Peyer's patch (tissue), 4 donors: ENCODE measurements around the gene ZNF235. TPM values are rescaled to one million over a fixed set of nuclear protein-coding genes. Genes with fewer than 3 reads are reported as not detected.

Experiments used
- DNase-seq, 3 donors: peaks; one replicate each; pipeline ENCODE4 v3.0.0-alpha.2; 2017 to 2019
- H3K27ac ChIP-seq, 4 donors: fragments of 200-600 bp; sonication (generic); one replicate each; pipeline ENCODE4 v1.5.1; 2016 to 2019
- H3K27me3 ChIP-seq, 2 donors: fragments of 200-600 bp; sonication (generic); one replicate each; pipeline ENCODE4 v1.5.1; 2019
- H3K36me3 ChIP-seq, 3 donors: fragments of 200-600 bp; sonication (generic); one replicate each; pipeline ENCODE4 v1.5.1; 2016 to 2019
- H3K4me1 ChIP-seq, 4 donors: fragments of 200-600 bp; sonication (generic); one replicate each; pipeline ENCODE4 v1.5.1; 2016 to 2019
- H3K4me3 ChIP-seq, 4 donors: fragments of 200-600 bp; sonication (generic); 1 replicate in 3 of 4; 2 replicates in 1 of 4; pipeline ENCODE4 v1.5.1; 2016 to 2019; ENCODE audit warnings: mild to moderate bottlenecking in 1 of 4
- H3K9me3 ChIP-seq, 4 donors: fragments of 200-600 bp; sonication (generic); one replicate each; pipeline ENCODE4 v1.5.1; 2016 to 2019; ENCODE audit warnings: mild to moderate bottlenecking in 1 of 4
- POLR2A ChIP-seq, 2 donors: fragments of 450-650 bp; IDR thresholded peaks; one replicate each; pipeline ENCODE4 v1.5.1; 2017; ENCODE audit warnings: antibody characterized with exemption in 2 of 2, mild to moderate bottlenecking in 2 of 2, moderate library complexity in 2 of 2
- total RNA-seq, 4 donors: library from RNA; depleted of rRNA; stranded (reverse); fragments of >200 nt; gene quantifications; one replicate each; pipeline ENCODE4 v1.1.0, GENCODE V29; 2016
- TF ChIP-seq, protein P1 (sequence below), 6 experiments: fragments of 450-650 bp in 4 of 6; fragments of 200-600 bp in 2 of 6; sonication (generic) in 1 of 6; IDR thresholded peaks; one replicate each; pipeline ENCODE4 v1.5.1; 2017 to 2019; ENCODE audit warnings: antibody characterized with exemption in 6 of 6, mild to moderate bottlenecking in 3 of 6, moderate library complexity in 1 of 6

The ZNF235 gene
- total RNA-seq, 4 donors from 2014 or later: 7.4 to 11.0 (median 9.3) TPM

DNA sequence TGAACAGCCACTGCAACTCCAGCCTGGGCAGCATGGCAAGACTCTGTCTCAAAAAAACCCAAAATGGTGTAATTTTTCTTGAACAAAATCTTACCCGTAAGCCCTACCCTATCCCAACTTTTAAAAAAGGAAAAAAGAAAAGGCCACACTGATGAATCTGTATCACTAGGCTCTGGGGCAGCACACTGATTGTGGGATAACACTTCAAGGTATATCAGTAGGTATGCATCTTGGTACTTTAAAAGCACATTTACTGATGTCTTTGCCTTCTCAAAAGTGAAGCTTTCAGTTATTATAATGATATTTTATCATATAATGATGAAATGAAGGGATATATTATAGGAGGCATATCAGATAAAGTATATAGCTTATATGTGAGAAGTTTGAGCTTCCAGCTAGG is 27.3 kb upstream of the ZNF235 start:
- DNase-seq: no peak
- H3K36me3 ChIP-seq: peaks cover 0 to 94% (median 0%) of the 10 kb centered on the region in 3 donors
- peaks cover 0 to 70% (median 8%) of the 10 kb centered on the region in 4 donors for H3K9me3 ChIP-seq

DNA sequence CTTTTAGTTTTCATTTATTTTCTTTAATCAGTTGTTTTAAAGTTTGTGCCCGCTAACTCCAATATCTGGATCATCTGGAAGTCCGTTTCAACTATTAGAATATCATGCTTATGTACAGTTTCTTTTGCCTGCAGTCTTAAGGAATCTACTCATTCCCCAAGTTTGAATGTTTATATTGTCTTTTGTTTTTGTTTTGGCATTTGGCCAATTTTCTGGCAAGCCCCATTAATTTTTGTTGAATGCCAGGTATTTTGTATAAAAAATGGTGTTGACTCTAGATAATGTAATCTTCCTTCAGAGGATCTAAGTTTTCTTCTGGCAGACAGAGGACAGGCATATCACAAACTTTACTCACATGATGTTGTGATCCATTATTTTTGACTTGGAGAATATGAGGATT is 11.1 kb upstream of the ZNF235 start:
- peaks cover 0 to 27% (median 0%) of the 10 kb centered on the region in 4 donors for H3K9me3 ChIP-seq
- H3K27ac ChIP-seq: no peak overlapping the region
- no peak for DNase-seq
- no peaks in the 10 kb centered on the region for H3K36me3 ChIP-seq
- no peaks in the 10 kb centered on the region for H3K27me3 ChIP-seq
- no peak for TF ChIP-seq POLR2A (IDR thresholded peaks at IDR 0.05)
- TF ChIP-seq, protein P1, sequence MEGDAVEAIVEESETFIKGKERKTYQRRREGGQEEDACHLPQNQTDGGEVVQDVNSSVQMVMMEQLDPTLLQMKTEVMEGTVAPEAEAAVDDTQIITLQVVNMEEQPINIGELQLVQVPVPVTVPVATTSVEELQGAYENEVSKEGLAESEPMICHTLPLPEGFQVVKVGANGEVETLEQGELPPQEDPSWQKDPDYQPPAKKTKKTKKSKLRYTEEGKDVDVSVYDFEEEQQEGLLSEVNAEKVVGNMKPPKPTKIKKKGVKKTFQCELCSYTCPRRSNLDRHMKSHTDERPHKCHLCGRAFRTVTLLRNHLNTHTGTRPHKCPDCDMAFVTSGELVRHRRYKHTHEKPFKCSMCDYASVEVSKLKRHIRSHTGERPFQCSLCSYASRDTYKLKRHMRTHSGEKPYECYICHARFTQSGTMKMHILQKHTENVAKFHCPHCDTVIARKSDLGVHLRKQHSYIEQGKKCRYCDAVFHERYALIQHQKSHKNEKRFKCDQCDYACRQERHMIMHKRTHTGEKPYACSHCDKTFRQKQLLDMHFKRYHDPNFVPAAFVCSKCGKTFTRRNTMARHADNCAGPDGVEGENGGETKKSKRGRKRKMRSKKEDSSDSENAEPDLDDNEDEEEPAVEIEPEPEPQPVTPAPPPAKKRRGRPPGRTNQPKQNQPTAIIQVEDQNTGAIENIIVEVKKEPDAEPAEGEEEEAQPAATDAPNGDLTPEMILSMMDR (IDR thresholded peaks at IDR 0.05): no peak
- H3K4me1 ChIP-seq: no peaks in the 10 kb centered on the region
- H3K4me3 ChIP-seq: no peak overlapping the region

More for the DNA sequence above, 27.3 kb upstream of the ZNF235 start:
- H3K27me3 ChIP-seq: no peaks in the 10 kb centered on the region
- no peak overlapping the region for H3K4me3 ChIP-seq
- no peak overlapping the region for H3K27ac ChIP-seq
- TF ChIP-seq POLR2A (IDR thresholded peaks at IDR 0.05): no peak
- TF ChIP-seq, protein P1 (IDR thresholded peaks at IDR 0.05): no peak
- H3K4me1 ChIP-seq: no peaks in the 10 kb centered on the region

GRCh38 chr19:44313231-44313630 is 8.4 kb upstream of the ZNF235 start:
- no peaks in the 10 kb centered on the region for H3K36me3 ChIP-seq
- no peaks in the 10 kb centered on the region for H3K4me1 ChIP-seq
- no peak for DNase-seq
- no peak for TF ChIP-seq POLR2A (IDR thresholded peaks at IDR 0.05)
- TF ChIP-seq, protein P1 (IDR thresholded peaks at IDR 0.05): no peak
- no peak overlapping the region for H3K4me3 ChIP-seq
- H3K27ac ChIP-seq: no peak overlapping the region
- H3K9me3 ChIP-seq: peaks cover 0 to 16% (median 0%) of the 10 kb centered on the region in 4 donors
- H3K27me3 ChIP-seq: no peaks in the 10 kb centered on the region

- H3K27ac ChIP-seq: no peak overlapping the region
- H3K9me3 ChIP-seq: peaks cover 0 to 5% (median 0%) of the 10 kb centered on the region in 4 donors
- H3K36me3 ChIP-seq: no peaks in the 10 kb centered on the region
- peaks cover 0 to 10% (median 0%) of the 10 kb centered on the region in 4 donors for H3K4me1 ChIP-seq
- no peaks in the 10 kb centered on the region for H3K27me3 ChIP-seq
- no peak for TF ChIP-seq POLR2A (IDR thresholded peaks at IDR 0.05)
- TF ChIP-seq, protein P1 (IDR thresholded peaks at IDR 0.05): no peak
- H3K4me3 ChIP-seq: no peak overlapping the region
- DNase-seq: no peak
Measured at GRCh38 chr19:44308011-44308410, 3.2 kb upstream of the ZNF235 start.

DNA sequence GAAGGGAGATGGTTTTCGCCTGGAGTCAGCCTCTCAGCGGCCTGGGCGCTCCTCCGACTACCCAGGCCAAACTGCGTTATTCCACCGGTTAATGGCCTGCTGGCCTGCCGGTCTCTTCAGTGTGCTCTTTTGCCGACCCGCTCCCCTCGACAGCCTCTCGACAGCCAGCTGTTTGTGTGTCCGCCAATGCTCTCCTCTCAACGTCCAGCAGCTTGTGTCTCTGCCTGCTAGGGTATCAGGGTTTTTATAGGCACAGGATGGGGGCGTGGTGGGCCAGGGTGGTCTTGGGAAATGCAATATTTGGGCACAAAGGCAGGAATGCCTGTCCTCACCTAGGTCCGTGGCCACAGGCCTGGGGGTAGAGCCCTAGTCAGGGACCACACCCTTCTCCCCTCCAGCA is 1.5 kb upstream of the ZNF235 start:
- no peaks in the 10 kb centered on the region for H3K27me3 ChIP-seq
- peaks cover 0 to 13% (median 0%) of the 10 kb centered on the region in 3 donors for H3K36me3 ChIP-seq
- DNase-seq: no peak
- peaks cover 0 to 5% (median 0%) of the 10 kb centered on the region in 4 donors for H3K9me3 ChIP-seq
- H3K4me3 ChIP-seq: no peak overlapping the region
- TF ChIP-seq, protein P1 (IDR thresholded peaks at IDR 0.05): no peak
- peaks cover 0 to 10% (median 0%) of the 10 kb centered on the region in 4 donors for H3K4me1 ChIP-seq
- no peak overlapping the region for H3K27ac ChIP-seq

GRCh38 chr19:44305457-44305856 is 632 bp upstream of the ZNF235 start:
- Histone ChIP-seq H3K27ac (no peak overlapping the region), H3K4me1 (peaks cover 0 to 10% (median 0%) of the 10 kb centered on the region in 4 donors), H3K27me3 (no peaks in the 10 kb centered on the region), H3K36me3 (peaks cover 0 to 20% (median 0%) of the 10 kb centered on the region in 3 donors), H3K9me3 (peaks cover 0 to 5% (median 0%) of the 10 kb centered on the region in 4 donors), H3K4me3 (peak overlapping the region in 2 of 4 donors; percentile 53 to 94)
- TF ChIP-seq, protein P1 (IDR thresholded peaks at IDR 0.05): no peak
- TF ChIP-seq POLR2A (IDR thresholded peaks at IDR 0.05): no peak
- no peak for DNase-seq
